ENCODE results near the gene CSNK1E.

- TF ChIP-seq POLR2A (IDR thresholded peaks at IDR 0.05) (no peak), CTCF (IDR thresholded peaks at IDR 0.05) (no peak)
Observed at GRCh38 chr22:38276166-38276565, 41.1 kb downstream of the CSNK1E start.
